Gastroesophageal sphincter (tissue), 3 donors: ENCODE measurements around the gene MYL1.

Experiments used
- EP300 ChIP-seq: sonication (generic); formaldehyde crosslinking; IDR thresholded peaks from one replicate; pipeline ENCODE4 v1.6.1; 2017; ENCODE audit warnings: antibody characterized with exemption, mild to moderate bottlenecking
- TF ChIP-seq, protein P1 (sequence below), 4 experiments: fragments of 200-600 bp in 2 of 4; fragments of 450-650 bp in 2 of 4; sonication (generic) in 1 of 4; IDR thresholded peaks; one replicate each; pipeline ENCODE4 v1.5.1; 2017 to 2019; ENCODE audit warnings: antibody characterized with exemption in 4 of 4, mild to moderate bottlenecking in 2 of 4, moderate library complexity in 2 of 4

DNA sequence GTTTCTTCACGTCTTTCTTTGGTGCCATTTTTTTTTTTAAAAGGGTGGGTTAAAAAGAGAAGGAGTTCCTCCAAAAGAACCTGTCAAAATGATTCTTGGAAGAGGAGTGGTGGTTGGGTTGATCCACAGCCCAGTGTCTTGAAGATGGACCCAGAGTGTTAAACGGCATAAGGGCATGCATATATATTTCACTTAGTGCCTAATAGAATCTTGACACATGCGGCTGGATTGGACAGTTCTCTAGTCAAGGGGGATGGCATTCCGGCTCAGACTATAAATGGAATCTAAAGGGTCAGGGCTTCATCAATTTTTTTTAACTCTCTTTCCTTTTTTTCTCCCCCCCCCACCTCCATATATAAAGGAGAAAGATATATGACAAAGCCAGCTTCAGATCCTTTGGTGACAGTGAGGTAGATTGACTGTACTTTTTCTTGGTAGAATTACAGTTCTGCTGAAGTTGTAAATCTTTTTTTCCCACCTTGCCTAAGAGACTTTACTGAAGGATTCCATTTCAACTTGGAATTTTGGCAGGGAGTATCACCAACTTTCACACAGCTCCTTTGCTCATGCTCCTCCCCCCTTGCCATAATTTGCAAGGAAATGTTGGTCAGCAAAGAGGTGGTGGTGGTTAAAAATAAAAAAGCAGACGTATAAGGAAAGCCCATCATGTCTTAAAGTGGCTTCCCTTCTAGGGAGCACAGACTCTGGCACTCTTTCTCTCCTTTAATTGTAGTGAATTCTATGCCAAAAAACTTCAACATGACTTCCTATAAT is at the start of gene MYL1:
- TF ChIP-seq, protein P1, sequence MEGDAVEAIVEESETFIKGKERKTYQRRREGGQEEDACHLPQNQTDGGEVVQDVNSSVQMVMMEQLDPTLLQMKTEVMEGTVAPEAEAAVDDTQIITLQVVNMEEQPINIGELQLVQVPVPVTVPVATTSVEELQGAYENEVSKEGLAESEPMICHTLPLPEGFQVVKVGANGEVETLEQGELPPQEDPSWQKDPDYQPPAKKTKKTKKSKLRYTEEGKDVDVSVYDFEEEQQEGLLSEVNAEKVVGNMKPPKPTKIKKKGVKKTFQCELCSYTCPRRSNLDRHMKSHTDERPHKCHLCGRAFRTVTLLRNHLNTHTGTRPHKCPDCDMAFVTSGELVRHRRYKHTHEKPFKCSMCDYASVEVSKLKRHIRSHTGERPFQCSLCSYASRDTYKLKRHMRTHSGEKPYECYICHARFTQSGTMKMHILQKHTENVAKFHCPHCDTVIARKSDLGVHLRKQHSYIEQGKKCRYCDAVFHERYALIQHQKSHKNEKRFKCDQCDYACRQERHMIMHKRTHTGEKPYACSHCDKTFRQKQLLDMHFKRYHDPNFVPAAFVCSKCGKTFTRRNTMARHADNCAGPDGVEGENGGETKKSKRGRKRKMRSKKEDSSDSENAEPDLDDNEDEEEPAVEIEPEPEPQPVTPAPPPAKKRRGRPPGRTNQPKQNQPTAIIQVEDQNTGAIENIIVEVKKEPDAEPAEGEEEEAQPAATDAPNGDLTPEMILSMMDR (IDR thresholded peaks at IDR 0.05) = no peak
- no peak for TF ChIP-seq EP300
